GM18858 (cell line): Measurements from ENCODE around the gene S100A13.

Experiments used
- ATAC-seq: cut with Tn5 transposase; IDR thresholded peaks from one replicate; pipeline ENCODE4 v1.9.1; 2021; ENCODE audit not compliant: unreplicated experiment

Gene S100A13

GRCh38 chr1:153628638-153629342, 1.5 kb upstream of the S100A13 start:
- ATAC-seq, result no peak

- ATAC-seq, result no peak
These were observed 666 bp upstream of the S100A13 start, which contains the start of gene S100A1 for GRCh38 chr1:153627715-153628626. S100A1 (plus strand) TSS chr1:153628434; CDS start chr1:153630522, 2,088 bp downstream.

- ATAC-seq, result no peak
These were observed 815 bp downstream of the S100A13 start for GRCh38 chr1:153626477-153626903.

GRCh38 chr1:153624965-153625611, 2.2 kb downstream of the S100A13 start:
- no peak for ATAC-seq

GRCh38 chr1:153623101-153623500, 4.2 kb downstream of the S100A13 start:
- ATAC-seq, result no peak

GRCh38 chr1:153619171-153619570, 8.1 kb downstream of the S100A13 start:
- ATAC-seq, result no peak

GRCh38 chr1:153617663-153618062, 9.6 kb downstream of the S100A13 start:
- ATAC-seq, result no peak

- ATAC-seq, result no peak
These were observed 10.4 kb downstream of the S100A13 start for GRCh38 chr1:153616917-153617311.

GRCh38 chr1:153616144-153616916, 11.0 kb downstream of the S100A13 start, which contains the start of gene S100A14:
S100A14 (minus strand) TSS chr1:153616325; CDS start chr1:153615858, 467 bp downstream.
- no peak for ATAC-seq

GRCh38 chr1:153615406-153615805, 11.9 kb downstream of the S100A13 start:
- no peak for ATAC-seq

- ATAC-seq, result no peak
These were observed 12.4 kb downstream of the S100A13 start for GRCh38 chr1:153614906-153615305.

GRCh38 chr1:153614189-153614900, 13.0 kb downstream of the S100A13 start:
- no peak for ATAC-seq

GRCh38 chr1:153613406-153613805, 13.9 kb downstream of the S100A13 start:
- ATAC-seq, result no peak

- no peak for ATAC-seq
These were observed 14.5 kb downstream of the S100A13 start, which contains the start of gene S100A16 for GRCh38 chr1:153612755-153613331. S100A16 (minus strand) TSS chr1:153613137; CDS start chr1:153608151, 4,986 bp downstream.

GRCh38 chr1:153612111-153612754, 15.1 kb downstream of the S100A13 start:
- no peak for ATAC-seq

- ATAC-seq, result no peak
These were observed 15.9 kb downstream of the S100A13 start for GRCh38 chr1:153611356-153611755.

GRCh38 chr1:153610811-153611301, 16.4 kb downstream of the S100A13 start:
- no peak for ATAC-seq

- no peak for ATAC-seq
These were observed 17.0 kb downstream of the S100A13 start for GRCh38 chr1:153610334-153610733.

- ATAC-seq, result no peak
These were observed 17.8 kb downstream of the S100A13 start for GRCh38 chr1:153609585-153609907.
